ENCODE measurements around the gene BBS12.

Gene BBS12

GRCh38 chr4:122703868-122704267 lies 28.6 kb upstream of the BBS12 start:
- no peak for DNase-seq (ENCODE audit: extremely low read depth, low read depth)
- TF ChIP-seq CTCF (IDR thresholded peaks at IDR 0.05; ENCODE audit: low read depth, low read length, missing control alignments): no peak
- no peak overlapping the region for H3K4me3 ChIP-seq (replicated peaks; ENCODE audit: low read depth, low read length)

- DNase-seq (ENCODE audit: extremely low read depth, low read depth): no peak
- H3K4me3 ChIP-seq (replicated peaks; ENCODE audit: low read depth, low read length): no peak overlapping the region
- TF ChIP-seq CTCF (IDR thresholded peaks at IDR 0.05; ENCODE audit: low read depth, low read length, missing control alignments): no peak
Observed at GRCh38 chr4:122705009-122705408, 27.5 kb upstream of the BBS12 start.

GRCh38 chr4:122705547-122706117 lies 26.9 kb upstream of the BBS12 start:
- H3K4me3 ChIP-seq (replicated peaks; ENCODE audit: low read depth, low read length): no peak overlapping the region
- DNase-seq (ENCODE audit: extremely low read depth, low read depth): no peak

GRCh38 chr4:122706511-122706910 lies 26.0 kb upstream of the BBS12 start:
- DNase-seq (ENCODE audit: extremely low read depth, low read depth): no peak
- H3K4me3 ChIP-seq (replicated peaks; ENCODE audit: low read depth, low read length): no peak overlapping the region
- TF ChIP-seq CTCF (IDR thresholded peaks at IDR 0.05; ENCODE audit: low read depth, low read length, missing control alignments): no peak

More at GRCh38 chr4:122705547-122706117, 26.9 kb upstream of the BBS12 start:
- TF ChIP-seq CTCF (IDR thresholded peaks at IDR 0.05; ENCODE audit: low read depth, low read length, missing control alignments): no peak

DNA sequence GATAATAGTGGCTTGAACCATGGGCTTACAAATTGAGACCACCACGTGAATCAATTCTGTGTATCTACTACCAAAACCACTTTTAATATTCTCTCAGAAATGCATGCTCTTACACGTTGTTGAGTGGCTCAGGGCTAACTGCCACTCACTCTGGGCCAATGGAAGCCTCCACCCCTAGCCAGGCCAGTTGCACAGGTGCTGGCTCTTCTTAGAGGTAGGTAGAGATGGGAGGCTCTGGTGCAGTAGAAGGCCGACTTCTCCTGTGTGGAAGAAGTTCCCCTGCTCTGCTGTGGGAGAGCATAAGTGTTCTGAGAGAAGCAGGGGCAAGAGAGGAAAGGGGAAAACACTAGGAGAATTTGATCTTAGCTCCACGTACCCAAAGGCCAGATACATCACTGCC lies 25.0 kb upstream of the BBS12 start:
- no peak for DNase-seq (ENCODE audit: extremely low read depth, low read depth)
- TF ChIP-seq CTCF (IDR thresholded peaks at IDR 0.05; ENCODE audit: low read depth, low read length, missing control alignments): no peak

GRCh38 chr4:122709236-122709635 lies 23.3 kb upstream of the BBS12 start:
- no peak overlapping the region for H3K4me3 ChIP-seq (replicated peaks; ENCODE audit: low read depth, low read length)
- DNase-seq (ENCODE audit: extremely low read depth, low read depth): no peak
- TF ChIP-seq CTCF (IDR thresholded peaks at IDR 0.05; ENCODE audit: low read depth, low read length, missing control alignments): no peak

More for the DNA sequence above, 25.0 kb upstream of the BBS12 start:
- no peak overlapping the region for H3K4me3 ChIP-seq (replicated peaks; ENCODE audit: low read depth, low read length)
